C4-2B (cell line): Measurements from ENCODE around the gene UTF1.

ENCODE experiments used
- ZFX ChIP-seq: fragments of 450-650 bp; IDR thresholded peaks from 2 replicates; pipeline ENCODE4 v1.6.1; 2017
- TF ChIP-seq, protein P1 (sequence below): fragments of 450-650 bp; conservative IDR thresholded peaks from 2 replicates; pipeline ENCODE4 v1.5.1; 2017; ENCODE audit warnings: mild to moderate bottlenecking

DNA sequence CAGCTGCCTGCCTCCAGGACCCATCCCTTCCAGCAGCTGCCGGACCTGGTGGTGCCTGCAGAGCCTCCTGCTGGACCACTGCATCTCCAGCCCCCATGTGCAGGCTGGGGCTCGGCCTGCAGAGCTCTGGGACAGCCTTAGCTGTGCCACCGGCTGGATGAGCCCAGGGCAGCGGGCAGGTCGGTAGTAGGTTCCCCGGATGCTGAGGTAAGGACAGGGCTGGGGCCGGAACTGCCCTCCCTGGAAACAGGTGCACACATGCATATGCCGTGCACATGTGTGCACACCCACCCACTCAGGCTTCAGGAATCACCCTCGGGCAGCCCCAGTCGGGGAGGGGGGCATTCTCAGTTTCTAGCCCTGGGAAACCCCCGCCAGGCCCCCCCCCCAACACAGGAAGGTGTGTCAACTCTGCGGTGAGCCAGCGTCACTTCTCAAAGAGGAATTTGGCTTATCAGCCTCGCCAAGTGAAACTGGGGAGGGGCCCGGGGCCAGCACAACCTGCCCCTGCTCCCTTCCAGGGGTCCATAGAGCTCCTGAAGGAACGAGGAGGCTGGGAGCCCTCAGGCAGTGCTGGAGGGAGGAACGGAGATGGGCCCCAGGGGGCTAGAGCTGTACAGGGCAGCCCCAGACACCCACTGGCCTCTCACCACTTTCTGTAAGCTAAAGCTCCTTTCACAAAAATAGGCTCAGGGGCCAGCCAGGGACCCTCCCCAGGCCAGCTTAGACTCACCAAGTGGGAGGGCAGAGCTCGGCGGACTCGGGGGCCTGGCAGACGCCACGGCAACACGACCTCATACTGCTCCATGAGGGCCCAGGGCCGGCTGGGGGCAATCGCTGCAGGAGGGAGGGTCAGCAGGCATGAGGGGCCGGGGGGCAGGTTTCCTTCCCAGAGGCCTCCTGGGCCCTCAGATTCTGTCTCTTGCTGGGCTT, 45.0 kb downstream of the UTF1 start:
- TF ChIP-seq, protein P1, sequence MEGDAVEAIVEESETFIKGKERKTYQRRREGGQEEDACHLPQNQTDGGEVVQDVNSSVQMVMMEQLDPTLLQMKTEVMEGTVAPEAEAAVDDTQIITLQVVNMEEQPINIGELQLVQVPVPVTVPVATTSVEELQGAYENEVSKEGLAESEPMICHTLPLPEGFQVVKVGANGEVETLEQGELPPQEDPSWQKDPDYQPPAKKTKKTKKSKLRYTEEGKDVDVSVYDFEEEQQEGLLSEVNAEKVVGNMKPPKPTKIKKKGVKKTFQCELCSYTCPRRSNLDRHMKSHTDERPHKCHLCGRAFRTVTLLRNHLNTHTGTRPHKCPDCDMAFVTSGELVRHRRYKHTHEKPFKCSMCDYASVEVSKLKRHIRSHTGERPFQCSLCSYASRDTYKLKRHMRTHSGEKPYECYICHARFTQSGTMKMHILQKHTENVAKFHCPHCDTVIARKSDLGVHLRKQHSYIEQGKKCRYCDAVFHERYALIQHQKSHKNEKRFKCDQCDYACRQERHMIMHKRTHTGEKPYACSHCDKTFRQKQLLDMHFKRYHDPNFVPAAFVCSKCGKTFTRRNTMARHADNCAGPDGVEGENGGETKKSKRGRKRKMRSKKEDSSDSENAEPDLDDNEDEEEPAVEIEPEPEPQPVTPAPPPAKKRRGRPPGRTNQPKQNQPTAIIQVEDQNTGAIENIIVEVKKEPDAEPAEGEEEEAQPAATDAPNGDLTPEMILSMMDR, result no peak
- no peak for TF ChIP-seq ZFX
